HepG2 (cell line): ENCODE measurements around the gene TJAP1. TPM values are rescaled to one million over a fixed set of nuclear protein-coding genes. Genes with fewer than 3 reads are reported as not detected.

ENCODE experiments used
- ARNTL ChIP-seq: sonication (generic); formaldehyde crosslinking; IDR thresholded peaks from 2 replicates; pipeline ENCODE4 v1.4.0; 2020; ENCODE audit warnings: mild to moderate bottlenecking, missing genetic modification reagents
- CCDC6 ChIP-seq: sonication (generic); formaldehyde crosslinking; IDR thresholded peaks from 2 replicates; pipeline ENCODE4 v1.8.1; 2022; ENCODE audit warnings: mild to moderate bottlenecking, missing genetic modification reagents, moderate library complexity
- HCFC1 ChIP-seq: fragments of 150-350 bp; IDR thresholded peaks from 2 replicates; pipeline ENCODE4 v1.6.1; 2014; ENCODE audit warnings: low read depth, low read length
- RORA ChIP-seq: sonication (generic); formaldehyde crosslinking; IDR thresholded peaks from 2 replicates; pipeline ENCODE4 v1.5.0; 2020; ENCODE audit warnings: mild to moderate bottlenecking, missing genetic modification reagents, moderate library complexity
- SNAPC2 ChIP-seq: sonication (generic); formaldehyde crosslinking; IDR thresholded peaks from 2 replicates; pipeline ENCODE4 v1.8.1; 2022; ENCODE audit warnings: mild to moderate bottlenecking, missing genetic modification reagents
- ZFP1 ChIP-seq: IDR thresholded peaks from 2 replicates; pipeline ENCODE4 v1.6.1; 2016
- polyA plus RNA-seq, 8 experiments: library from polyadenylated mRNA; depleted of rRNA in 3 of 8; stranded (reverse) in 7 of 8; unstranded in 1 of 8; fragments of >200 nt; fragmentation: Illumina TruSeq in 4 of 8; extraction: Trizol in 4 of 8; gene quantifications; 2 replicates each; pipeline versions ENCODE4 v1.2.1 to v1.2.3, GENCODE V29; 2011 to 2016; ENCODE audit warnings: low read depth in 4 of 8, missing spikeins in 1 of 8, mixed read lengths in 1 of 8; ENCODE audit not compliant: insufficient read depth in 1 of 8
- total RNA-seq, 5 experiments: library from RNA; depleted of rRNA; stranded (reverse); fragments of >200 nt; fragmentation: Illumina TruSeq; extraction: Trizol; gene quantifications; 2 replicates each; pipeline ENCODE4 v1.2.3, GENCODE V29; 2016; ENCODE audit warnings: low read depth in 1 of 5
- TF ChIP-seq, protein P1 (sequence below): sonication (generic); formaldehyde crosslinking; IDR thresholded peaks from 2 replicates; pipeline ENCODE4 v1.5.0; 2020; ENCODE audit warnings: mild to moderate bottlenecking, missing genetic modification reagents
- TF ChIP-seq, protein P2 (sequence below): sonication (generic); formaldehyde crosslinking; conservative IDR thresholded peaks from 2 replicates; pipeline ENCODE4 v1.5.0; 2020; ENCODE audit warnings: missing genetic modification reagents
- TF ChIP-seq, protein P3 (sequence below): IDR thresholded peaks from 2 replicates; pipeline ENCODE4 v1.6.1; 2016; ENCODE audit warnings: missing compliant biosample characterization, missing genetic modification reagents, borderline replicate concordance

The TJAP1 gene
- total and polyA plus RNA-seq, 2 of the 13 experiments (the other 11 are each of a cell fraction or from before 2014, with no cell fraction given), result 15.7 to 41.6 TPM

DNA sequence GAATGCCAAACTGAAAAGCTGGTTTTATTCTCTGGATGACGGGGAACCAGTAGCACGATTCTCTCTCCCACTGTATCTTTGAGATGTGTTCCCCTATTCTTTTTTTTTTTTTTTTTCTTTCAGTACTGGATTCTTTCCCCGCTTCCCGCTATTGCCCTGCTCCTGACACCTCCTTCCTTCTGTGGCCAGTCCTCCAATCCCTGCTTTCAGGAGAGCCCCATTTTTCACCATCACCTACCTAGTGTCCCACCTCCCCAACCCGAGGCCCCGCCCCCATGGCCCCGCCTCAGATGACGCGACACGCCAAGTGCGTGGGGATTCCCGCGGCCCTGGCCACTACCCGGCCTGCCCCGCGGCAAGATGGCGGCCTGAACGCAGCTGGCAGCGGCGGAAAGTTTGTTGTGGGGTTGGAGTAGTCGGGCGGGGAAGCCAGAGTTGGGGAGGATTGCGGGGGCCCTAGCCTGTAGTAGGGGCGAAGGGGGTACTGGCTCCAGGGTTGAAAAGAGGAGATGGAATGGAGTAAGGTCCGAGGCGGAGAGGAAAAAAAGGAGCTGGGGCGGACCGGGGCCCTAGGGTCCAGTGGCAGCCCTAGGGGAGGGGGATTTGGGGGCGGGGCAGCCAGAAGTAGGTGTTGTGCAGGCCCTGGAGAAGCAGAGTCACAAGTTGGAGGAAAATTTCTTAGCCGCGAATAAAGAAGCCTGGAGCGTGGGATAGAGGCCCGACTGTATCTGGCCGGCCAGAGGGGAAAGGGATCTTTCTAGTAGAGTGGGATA lies at the start of gene TJAP1 (continued):
- TF ChIP-seq RORA (CRISPR knock-in tag), result no peak
- 0 out of 2 replicates have a peak, but pooled peaks have one; percentile 40 for TF ChIP-seq ZFP1 (CRISPR knock-in tag)
- TF ChIP-seq, protein P1, sequence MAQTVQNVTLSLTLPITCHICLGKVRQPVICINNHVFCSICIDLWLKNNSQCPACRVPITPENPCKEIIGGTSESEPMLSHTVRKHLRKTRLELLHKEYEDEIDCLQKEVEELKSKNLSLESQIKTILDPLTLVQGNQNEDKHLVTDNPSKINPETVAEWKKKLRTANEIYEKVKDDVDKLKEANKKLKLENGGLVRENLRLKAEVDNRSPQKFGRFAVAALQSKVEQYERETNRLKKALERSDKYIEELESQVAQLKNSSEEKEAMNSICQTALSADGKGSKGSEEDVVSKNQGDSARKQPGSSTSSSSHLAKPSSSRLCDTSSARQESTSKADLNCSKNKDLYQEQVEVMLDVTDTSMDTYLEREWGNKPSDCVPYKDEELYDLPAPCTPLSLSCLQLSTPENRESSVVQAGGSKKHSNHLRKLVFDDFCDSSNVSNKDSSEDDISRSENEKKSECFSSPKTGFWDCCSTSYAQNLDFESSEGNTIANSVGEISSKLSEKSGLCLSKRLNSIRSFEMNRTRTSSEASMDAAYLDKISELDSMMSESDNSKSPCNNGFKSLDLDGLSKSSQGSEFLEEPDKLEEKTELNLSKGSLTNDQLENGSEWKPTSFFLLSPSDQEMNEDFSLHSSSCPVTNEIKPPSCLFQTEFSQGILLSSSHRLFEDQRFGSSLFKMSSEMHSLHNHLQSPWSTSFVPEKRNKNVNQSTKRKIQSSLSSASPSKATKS (CRISPR knock-in tag), result no peak
- TF ChIP-seq, protein P2, sequence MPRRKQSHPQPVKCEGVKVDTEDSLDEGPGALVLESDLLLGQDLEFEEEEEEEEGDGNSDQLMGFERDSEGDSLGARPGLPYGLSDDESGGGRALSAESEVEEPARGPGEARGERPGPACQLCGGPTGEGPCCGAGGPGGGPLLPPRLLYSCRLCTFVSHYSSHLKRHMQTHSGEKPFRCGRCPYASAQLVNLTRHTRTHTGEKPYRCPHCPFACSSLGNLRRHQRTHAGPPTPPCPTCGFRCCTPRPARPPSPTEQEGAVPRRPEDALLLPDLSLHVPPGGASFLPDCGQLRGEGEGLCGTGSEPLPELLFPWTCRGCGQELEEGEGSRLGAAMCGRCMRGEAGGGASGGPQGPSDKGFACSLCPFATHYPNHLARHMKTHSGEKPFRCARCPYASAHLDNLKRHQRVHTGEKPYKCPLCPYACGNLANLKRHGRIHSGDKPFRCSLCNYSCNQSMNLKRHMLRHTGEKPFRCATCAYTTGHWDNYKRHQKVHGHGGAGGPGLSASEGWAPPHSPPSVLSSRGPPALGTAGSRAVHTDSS (CRISPR knock-in tag), result no peak
- TF ChIP-seq ARNTL (CRISPR knock-in tag), result 0 out of 2 replicates have a peak, but pooled peaks have one; percentile 59
- peak; percentile 16; the same call in 1 of the 2 replicates for TF ChIP-seq HCFC1
- no peak for TF ChIP-seq SNAPC2 (CRISPR knock-in tag)
- peak; percentile 83; the same call in 1 of the 2 replicates for TF ChIP-seq CCDC6 (CRISPR knock-in tag)
- TF ChIP-seq, protein P3, sequence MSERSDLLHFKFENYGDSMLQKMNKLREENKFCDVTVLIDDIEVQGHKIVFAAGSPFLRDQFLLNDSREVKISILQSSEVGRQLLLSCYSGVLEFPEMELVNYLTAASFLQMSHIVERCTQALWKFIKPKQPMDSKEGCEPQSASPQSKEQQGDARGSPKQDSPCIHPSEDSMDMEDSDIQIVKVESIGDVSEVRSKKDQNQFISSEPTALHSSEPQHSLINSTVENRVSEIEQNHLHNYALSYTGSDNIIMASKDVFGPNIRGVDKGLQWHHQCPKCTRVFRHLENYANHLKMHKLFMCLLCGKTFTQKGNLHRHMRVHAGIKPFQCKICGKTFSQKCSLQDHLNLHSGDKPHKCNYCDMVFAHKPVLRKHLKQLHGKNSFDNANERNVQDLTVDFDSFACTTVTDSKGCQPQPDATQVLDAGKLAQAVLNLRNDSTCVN (CRISPR knock-in tag), result peak; percentile 59; the same call in 1 of the 2 replicates
